Measurements from ENCODE around the gene ALG13.

DNA sequence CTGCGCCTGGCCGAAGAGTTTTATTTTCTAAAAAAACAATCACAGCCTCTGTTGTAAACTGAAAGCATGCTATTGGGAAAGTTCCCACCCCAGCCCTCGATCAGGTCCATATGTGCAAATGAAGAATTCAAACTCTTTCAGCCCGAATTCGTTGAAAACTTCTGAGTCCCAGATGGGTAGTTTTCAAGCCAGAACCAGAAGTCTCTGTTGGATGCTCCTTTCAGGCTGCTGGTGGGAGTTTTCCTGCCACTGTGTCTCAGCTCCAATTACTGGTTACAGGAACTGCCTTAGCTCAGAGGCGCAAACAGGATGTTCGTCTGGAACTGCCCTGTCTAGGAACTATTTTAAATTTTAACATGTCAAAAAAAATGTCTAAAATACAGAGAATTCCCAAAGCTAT is 9.3 kb upstream of the ALG13 start:
- TF ChIP-seq, protein P1, sequence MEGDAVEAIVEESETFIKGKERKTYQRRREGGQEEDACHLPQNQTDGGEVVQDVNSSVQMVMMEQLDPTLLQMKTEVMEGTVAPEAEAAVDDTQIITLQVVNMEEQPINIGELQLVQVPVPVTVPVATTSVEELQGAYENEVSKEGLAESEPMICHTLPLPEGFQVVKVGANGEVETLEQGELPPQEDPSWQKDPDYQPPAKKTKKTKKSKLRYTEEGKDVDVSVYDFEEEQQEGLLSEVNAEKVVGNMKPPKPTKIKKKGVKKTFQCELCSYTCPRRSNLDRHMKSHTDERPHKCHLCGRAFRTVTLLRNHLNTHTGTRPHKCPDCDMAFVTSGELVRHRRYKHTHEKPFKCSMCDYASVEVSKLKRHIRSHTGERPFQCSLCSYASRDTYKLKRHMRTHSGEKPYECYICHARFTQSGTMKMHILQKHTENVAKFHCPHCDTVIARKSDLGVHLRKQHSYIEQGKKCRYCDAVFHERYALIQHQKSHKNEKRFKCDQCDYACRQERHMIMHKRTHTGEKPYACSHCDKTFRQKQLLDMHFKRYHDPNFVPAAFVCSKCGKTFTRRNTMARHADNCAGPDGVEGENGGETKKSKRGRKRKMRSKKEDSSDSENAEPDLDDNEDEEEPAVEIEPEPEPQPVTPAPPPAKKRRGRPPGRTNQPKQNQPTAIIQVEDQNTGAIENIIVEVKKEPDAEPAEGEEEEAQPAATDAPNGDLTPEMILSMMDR (IDR thresholded peaks at IDR 0.05) = no peak
- TF ChIP-seq POLR2A (IDR thresholded peaks at IDR 0.05) = no peak

All from uterus (tissue), 2 donors.